Neural cell (in vitro differentiated cells): ENCODE data around the gene TLCD5.

Experiments
- CTCF ChIP-seq: fragments of 450-650 bp; IDR thresholded peaks from 2 replicates; pipeline ENCODE4 v1.5.1; 2014; ENCODE audit warnings: antibody characterized with exemption, mild to moderate bottlenecking, moderate library complexity; ENCODE audit not compliant: poor library complexity, severe bottlenecking
- EP300 ChIP-seq: fragments of 450-650 bp; conservative IDR thresholded peaks from 2 replicates; pipeline ENCODE4 v1.6.1; 2014; ENCODE audit warnings: antibody characterized with exemption, mild to moderate bottlenecking, moderate library complexity; ENCODE audit not compliant: poor library complexity, severe bottlenecking
- EZH2 ChIP-seq: fragments of 200-600, 300-800 bp; shearing (Covaris generic), sonication (generic); IDR thresholded peaks from 2 replicates; pipeline ENCODE4 v1.6.1; 2014; ENCODE audit warnings: antibody characterized with exemption, low read length, borderline replicate concordance, mild to moderate bottlenecking; ENCODE audit not compliant: insufficient read depth, poor library complexity, severe bottlenecking
- POLR2AphosphoS5 ChIP-seq: IDR thresholded peaks from 2 replicates; pipeline ENCODE4 v1.6.1; 2012
- RAD21 ChIP-seq: fragments of 450-650 bp; conservative IDR thresholded peaks from 2 replicates; pipeline ENCODE4 v1.6.1; 2014; ENCODE audit warnings: antibody characterized with exemption, mild to moderate bottlenecking, moderate library complexity
- SMC3 ChIP-seq: fragments of 450-650 bp; conservative IDR thresholded peaks from 2 replicates; pipeline ENCODE4 v1.6.1; 2014; ENCODE audit warnings: antibody characterized with exemption, mild to moderate bottlenecking, moderate library complexity; ENCODE audit not compliant: poor library complexity

GRCh38 chr11:120310870-120311269 lies 14.2 kb upstream of the TLCD5 start:
- no peak for TF ChIP-seq CTCF
- no peak for TF ChIP-seq RAD21
- TF ChIP-seq EZH2: no peak
- no peak for TF ChIP-seq EP300
- no peak for TF ChIP-seq SMC3
- no peak for TF ChIP-seq POLR2AphosphoS5
